NB4 (cell line): Measurements from ENCODE around the gene TSHZ2.

Source experiments
- CTCF ChIP-seq: IDR thresholded peaks from one replicate; pipeline ENCODE4 v1.5.1; 2012; ENCODE audit warnings: low read depth, low read length
- POLR2A ChIP-seq: IDR thresholded peaks from 2 replicates; pipeline ENCODE4 v1.6.1; 2011; ENCODE audit warnings: mild to moderate bottlenecking; ENCODE audit not compliant: insufficient read length; ENCODE audit errors: extremely low read depth

- no peak for TF ChIP-seq CTCF
- no peak for TF ChIP-seq POLR2A
Measured at GRCh38 chr20:53087037-53087777, 115.0 kb downstream of the TSHZ2 start.
